HG02763 (cell line): ENCODE results near the gene YDJC.
A peak's percentile ranks its signal among the peaks of the same experiment; 100 is the strongest.
"Not testable (repeated sequence)": the region's sequence is repeated elsewhere in the genome, so short reads cannot be mapped to it uniquely, and the experiment has no call there.

Experiments used
- ATAC-seq: cut with Tn5 transposase; IDR thresholded peaks from one replicate; pipeline ENCODE4 v1.9.1; 2021; ENCODE audit warnings: mild to moderate bottlenecking, moderate library complexity; ENCODE audit not compliant: unreplicated experiment

YDJC gene

GRCh38 chr22:21652010-21652546 is 22.3 kb upstream of the YDJC start:
- ATAC-seq: peak; percentile 91

GRCh38 chr22:21651521-21652009 is 21.7 kb upstream of the YDJC start:
- no peak for ATAC-seq

- ATAC-seq: no peak
These were observed 21.1 kb upstream of the YDJC start for GRCh38 chr22:21650823-21651520.

GRCh38 chr22:21650280-21650679 is 20.5 kb upstream of the YDJC start:
- ATAC-seq: no peak

- no peak for ATAC-seq
These were observed 17.1 kb upstream of the YDJC start for GRCh38 chr22:21646608-21647590.

GRCh38 chr22:21645513-21645912 is 15.7 kb upstream of the YDJC start:
- not testable (repeated sequence) for ATAC-seq

GRCh38 chr22:21643533-21644357 is 13.9 kb upstream of the YDJC start:
- ATAC-seq: no peak

GRCh38 chr22:21642584-21643448 is 13.0 kb upstream of the YDJC start:
- no peak for ATAC-seq

- ATAC-seq: peak; percentile 91
These were observed 12.2 kb upstream of the YDJC start, which contains the start of gene SDF2L1 for GRCh38 chr22:21641789-21642583. TSS of gene SDF2L1 (plus strand) at chr22:21642302. CDS start at chr22:21642337, 35 bp downstream.

GRCh38 chr22:21641417-21641788 is 11.6 kb upstream of the YDJC start:
- peak; percentile 3 for ATAC-seq

- ATAC-seq: no peak
These were observed 11.0 kb upstream of the YDJC start for GRCh38 chr22:21640810-21641209.

GRCh38 chr22:21639359-21639758 is 9.5 kb upstream of the YDJC start:
- ATAC-seq: no peak

GRCh38 chr22:21637450-21637849 is 7.6 kb upstream of the YDJC start:
- not testable (repeated sequence) for ATAC-seq

GRCh38 chr22:21636629-21637218 is 6.9 kb upstream of the YDJC start:
- ATAC-seq: no peak

- no peak for ATAC-seq
These were observed 6.1 kb upstream of the YDJC start for GRCh38 chr22:21635771-21636510.

GRCh38 chr22:21634844-21635243 is 5.0 kb upstream of the YDJC start:
- ATAC-seq: no peak

GRCh38 chr22:21634081-21634480 is 4.3 kb upstream of the YDJC start:
- no peak for ATAC-seq

- no peak for ATAC-seq
These were observed 3.7 kb upstream of the YDJC start for GRCh38 chr22:21633481-21633880.
